Uterus (tissue), 4 donors: ENCODE results near the gene DEK. TPM values are rescaled to one million over a fixed set of nuclear protein-coding genes. Genes with fewer than 3 reads are reported as not detected.

Source experiments
- DNase-seq, 2 donors: peaks; one replicate each; pipeline ENCODE4 v3.0.0-alpha.2; 2019 to 2020
- H3K27ac ChIP-seq, 2 donors: fragments of 200-600 bp; sonication (generic); 1 replicate in 1 of 2; 2 replicates in 1 of 2; pipeline ENCODE4 v1.5.1; 2016 to 2018
- H3K27me3 ChIP-seq, 2 donors: fragments of 200-600 bp; sonication (generic); one replicate each; pipeline ENCODE4 v1.5.1; 2018 to 2019; ENCODE audit warnings: control low read depth in 1 of 2
- H3K36me3 ChIP-seq, 2 donors: fragments of 200-600 bp; sonication (generic); one replicate each; pipeline ENCODE4 v1.5.1; 2019; ENCODE audit warnings: control low read depth in 1 of 2
- H3K4me1 ChIP-seq, 2 donors: fragments of 200-600 bp; sonication (generic); one replicate each; pipeline ENCODE4 v1.5.1; 2018 to 2019; ENCODE audit warnings: control low read depth in 1 of 2
- H3K4me3 ChIP-seq, 2 donors: fragments of 200-600 bp; sonication (generic); 1 replicate in 1 of 2; 2 replicates in 1 of 2; pipeline ENCODE4 v1.5.1; 2018 to 2019; ENCODE audit warnings: mild to moderate bottlenecking in 1 of 2
- H3K9me3 ChIP-seq, 2 donors: fragments of 200-600 bp; sonication (generic); one replicate each; pipeline ENCODE4 v1.5.1; 2019; ENCODE audit warnings: control low read depth in 1 of 2
- CTCF ChIP-seq, 4 experiments: fragments of 200-600 bp in 2 of 4; fragments of 450-650 bp in 2 of 4; sonication (generic) in 2 of 4; IDR thresholded peaks; one replicate each; pipeline ENCODE4 v1.5.1; 2016 to 2019; ENCODE audit warnings: antibody characterized with exemption in 4 of 4, mild to moderate bottlenecking in 2 of 4, moderate library complexity in 1 of 4
- POLR2A ChIP-seq, 2 donors: fragments of 450-650 bp; IDR thresholded peaks; one replicate each; pipeline ENCODE4 v1.6.1; 2016; ENCODE audit warnings: antibody characterized with exemption in 2 of 2, mild to moderate bottlenecking in 1 of 2, moderate library complexity in 1 of 2
- intact Hi-C: fragments of 100-400 bp; cut with DNase I; formaldehyde crosslinking; loops from one replicate; pipeline ENCODE4 v1.15.1; 2023; ENCODE audit warnings: low total_unique reads
- total RNA-seq, 4 donors: library from RNA; depleted of rRNA in 3 of 4; stranded (reverse); fragments of >200 nt in 3 of 4; gene quantifications; one replicate each; pipeline versions ENCODE4 v1.1.0 to v1.2.4, GENCODE V29; 2014 to 2023
- donor health status: DM: yes; HTN: yes; CAD: no.

DEK gene
- total RNA-seq, 4 donors from 2014 or later = 126 to 171 (median 144) TPM

- intact Hi-C loops = no loop called here
- H3K4me3 ChIP-seq = no peak overlapping the region
- no peaks in the 10 kb centered on the region for H3K36me3 ChIP-seq
- H3K27me3 ChIP-seq = no peaks in the 10 kb centered on the region
- H3K27ac ChIP-seq = no peak overlapping the region
- no peak for TF ChIP-seq CTCF (IDR thresholded peaks at IDR 0.05)
- TF ChIP-seq POLR2A (IDR thresholded peaks at IDR 0.05) = no peak
- no peak for DNase-seq
- no peaks in the 10 kb centered on the region for H3K4me1 ChIP-seq
- H3K9me3 ChIP-seq = no peaks in the 10 kb centered on the region
Measured at GRCh38 chr6:18186540-18187250, 77.6 kb downstream of the DEK start.

GRCh38 chr6:18186033-18186432 lies 78.3 kb downstream of the DEK start:
- no peaks in the 10 kb centered on the region for H3K4me1 ChIP-seq
- intact Hi-C loops = no loop called here
- H3K36me3 ChIP-seq = no peaks in the 10 kb centered on the region
- no peak overlapping the region for H3K4me3 ChIP-seq
- no peak for TF ChIP-seq CTCF (IDR thresholded peaks at IDR 0.05)
- TF ChIP-seq POLR2A (IDR thresholded peaks at IDR 0.05) = no peak
- H3K9me3 ChIP-seq = no peaks in the 10 kb centered on the region
- H3K27me3 ChIP-seq = no peaks in the 10 kb centered on the region
- no peak for DNase-seq
- no peak overlapping the region for H3K27ac ChIP-seq

GRCh38 chr6:18185624-18186023 lies 78.7 kb downstream of the DEK start:
- no peak for TF ChIP-seq CTCF (IDR thresholded peaks at IDR 0.05)
- TF ChIP-seq POLR2A (IDR thresholded peaks at IDR 0.05) = no peak
- DNase-seq = no peak
- intact Hi-C loops = no loop called here
- Histone ChIP-seq H3K4me1 (no peaks in the 10 kb centered on the region), H3K4me3 (no peak overlapping the region), H3K9me3 (no peaks in the 10 kb centered on the region), H3K27me3 (no peaks in the 10 kb centered on the region), H3K27ac (no peak overlapping the region), H3K36me3 (no peaks in the 10 kb centered on the region)

- no peak overlapping the region for H3K4me3 ChIP-seq
- no peak for TF ChIP-seq POLR2A (IDR thresholded peaks at IDR 0.05)
- TF ChIP-seq CTCF (IDR thresholded peaks at IDR 0.05) = no peak
- H3K36me3 ChIP-seq = no peaks in the 10 kb centered on the region
- H3K27ac ChIP-seq = no peak overlapping the region
- no peaks in the 10 kb centered on the region for H3K9me3 ChIP-seq
- no peak for DNase-seq
- H3K4me1 ChIP-seq = no peaks in the 10 kb centered on the region
- no peaks in the 10 kb centered on the region for H3K27me3 ChIP-seq
- intact Hi-C loops = no loop called here
Measured at GRCh38 chr6:18183766-18184165, 80.6 kb downstream of the DEK start.

- no peaks in the 10 kb centered on the region for H3K4me1 ChIP-seq
- H3K36me3 ChIP-seq = no peaks in the 10 kb centered on the region
- no peak for DNase-seq
- H3K27me3 ChIP-seq = no peaks in the 10 kb centered on the region
- no peak overlapping the region for H3K4me3 ChIP-seq
- no peaks in the 10 kb centered on the region for H3K9me3 ChIP-seq
- intact Hi-C loops = no loop called here
- no peak overlapping the region for H3K27ac ChIP-seq
- TF ChIP-seq CTCF (IDR thresholded peaks at IDR 0.05) (no peak), POLR2A (IDR thresholded peaks at IDR 0.05) (no peak)
Measured at GRCh38 chr6:18182568-18182967, 81.8 kb downstream of the DEK start.
